AG10803 (cell line): Measurements from ENCODE around the gene CD1C.
"Not testable (repeated sequence)": the region's sequence is repeated elsewhere in the genome, so short reads cannot be mapped to it uniquely, and the experiment has no call there.

ENCODE experiments used
- DNase-seq: peaks from one replicate; pipeline ENCODE4 v3.0.0; 2010; ENCODE audit warnings: low read depth
- H3K4me3 ChIP-seq: 2 replicates; pipeline ENCODE4 v1.5.1; 2011; ENCODE audit warnings: mild to moderate bottlenecking, low read length, control low read depth
- TF ChIP-seq, protein P1 (sequence below): conservative IDR thresholded peaks from 2 replicates; pipeline ENCODE4 v1.5.1; 2011; ENCODE audit warnings: mild to moderate bottlenecking, low read length, control low read depth, inconsistent platforms

The CD1C gene

GRCh38 chr1:158333405-158334155, 43.9 kb downstream of the CD1C start:
- DNase-seq = no peak
- TF ChIP-seq, protein P1, sequence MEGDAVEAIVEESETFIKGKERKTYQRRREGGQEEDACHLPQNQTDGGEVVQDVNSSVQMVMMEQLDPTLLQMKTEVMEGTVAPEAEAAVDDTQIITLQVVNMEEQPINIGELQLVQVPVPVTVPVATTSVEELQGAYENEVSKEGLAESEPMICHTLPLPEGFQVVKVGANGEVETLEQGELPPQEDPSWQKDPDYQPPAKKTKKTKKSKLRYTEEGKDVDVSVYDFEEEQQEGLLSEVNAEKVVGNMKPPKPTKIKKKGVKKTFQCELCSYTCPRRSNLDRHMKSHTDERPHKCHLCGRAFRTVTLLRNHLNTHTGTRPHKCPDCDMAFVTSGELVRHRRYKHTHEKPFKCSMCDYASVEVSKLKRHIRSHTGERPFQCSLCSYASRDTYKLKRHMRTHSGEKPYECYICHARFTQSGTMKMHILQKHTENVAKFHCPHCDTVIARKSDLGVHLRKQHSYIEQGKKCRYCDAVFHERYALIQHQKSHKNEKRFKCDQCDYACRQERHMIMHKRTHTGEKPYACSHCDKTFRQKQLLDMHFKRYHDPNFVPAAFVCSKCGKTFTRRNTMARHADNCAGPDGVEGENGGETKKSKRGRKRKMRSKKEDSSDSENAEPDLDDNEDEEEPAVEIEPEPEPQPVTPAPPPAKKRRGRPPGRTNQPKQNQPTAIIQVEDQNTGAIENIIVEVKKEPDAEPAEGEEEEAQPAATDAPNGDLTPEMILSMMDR = no peak

DNA sequence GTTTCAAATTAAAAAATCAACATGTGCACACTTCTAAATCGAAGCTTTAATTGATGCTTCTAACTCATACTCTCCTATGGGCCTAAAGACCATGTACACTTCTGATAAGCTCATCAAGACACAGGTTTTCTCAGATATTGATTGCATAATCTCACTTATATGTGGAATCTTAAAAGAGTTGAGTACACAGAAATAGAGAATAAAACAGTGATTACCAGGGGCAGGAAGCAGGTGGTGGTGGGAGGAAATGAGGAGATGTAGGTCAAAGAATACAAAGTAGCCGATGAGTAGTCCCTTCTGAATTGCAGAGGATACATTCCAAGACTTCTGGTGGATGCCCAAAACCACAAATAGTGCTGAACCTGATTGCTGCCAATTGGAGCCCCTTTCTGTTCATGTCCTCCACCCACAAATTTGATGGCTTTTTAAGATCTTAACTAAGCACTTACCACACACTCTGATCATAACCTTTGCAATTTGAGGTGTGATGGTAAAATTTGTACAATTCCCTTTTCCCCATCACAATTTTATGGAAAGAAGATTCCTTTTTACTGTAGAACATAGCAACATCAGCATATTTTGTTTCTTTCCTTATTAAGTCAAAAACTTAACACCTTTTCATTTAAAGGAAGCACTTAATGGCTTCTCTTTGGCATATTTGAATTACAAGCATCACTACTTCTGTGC, 44.9 kb downstream of the CD1C start:
- TF ChIP-seq, protein P1 = no peak
- no peak overlapping the region for H3K4me3 ChIP-seq
- DNase-seq = no peak

More at GRCh38 chr1:158333405-158334155, 43.9 kb downstream of the CD1C start:
- H3K4me3 ChIP-seq = no peak overlapping the region

GRCh38 chr1:158335213-158335532, 45.5 kb downstream of the CD1C start:
- TF ChIP-seq, protein P1 = no peak
- no peak for DNase-seq
- no peak overlapping the region for H3K4me3 ChIP-seq

DNA sequence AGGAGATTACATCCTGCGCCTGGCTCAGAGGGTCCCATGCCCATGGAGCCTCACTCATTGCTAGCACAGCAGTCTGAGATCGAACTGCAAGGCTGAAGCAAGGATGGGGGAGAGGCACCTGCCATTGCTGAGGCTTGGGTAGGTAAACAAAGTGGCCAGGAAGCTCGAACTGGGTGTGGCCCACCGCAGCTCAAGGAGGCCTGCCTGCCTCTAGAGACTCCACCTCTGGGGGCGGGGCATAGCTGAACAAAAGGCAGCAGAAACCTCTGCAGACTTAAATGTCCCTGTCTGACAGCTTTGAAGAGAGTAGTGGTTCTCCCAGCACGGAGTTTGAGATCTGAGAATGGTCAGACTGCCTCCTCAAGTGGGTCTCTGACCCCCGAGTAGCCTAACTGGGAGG, 46.7 kb downstream of the CD1C start:
- DNase-seq, H3K4me3 ChIP-seq: not testable (repeated sequence)
